Prostate gland (tissue), 2 donors: ENCODE results near the gene SIRT3. TPM values are rescaled to one million over a fixed set of nuclear protein-coding genes. Genes with fewer than 3 reads are reported as not detected.
A peak's percentile ranks its signal among the peaks of the same experiment; 100 is the strongest.

ENCODE experiments used
- DNase-seq: peaks from one replicate; pipeline ENCODE4 v3.0.0-alpha.2; 2019; ENCODE audit warnings: low spot score
- H3K27ac ChIP-seq, 2 donors: fragments of 200-600 bp; sonication (generic); 2 replicates each; pipeline ENCODE4 v1.5.1; 2017 to 2019
- H3K27me3 ChIP-seq: fragments of 200-600 bp; sonication (generic); replicated peaks from 2 replicates; pipeline ENCODE4 v1.5.1; 2019; ENCODE audit not compliant: insufficient read depth
- H3K36me3 ChIP-seq, 2 donors: fragments of 200-600 bp; sonication (generic); 1 replicate in 1 of 2; 2 replicates in 1 of 2; pipeline versions ENCODE4 v1.5.1 to v1.8.1; 2017 to 2019
- H3K4me1 ChIP-seq: fragments of 200-600 bp; sonication (generic); replicated peaks from 2 replicates; pipeline ENCODE4 v1.5.1; 2019
- H3K4me3 ChIP-seq, 2 donors: fragments of 200-600 bp; sonication (generic); 2 replicates each; pipeline ENCODE4 v1.5.1; 2017 to 2019
- H3K9me3 ChIP-seq: fragments of 200-600 bp; sonication (generic); 2 replicates; pipeline ENCODE4 v1.5.1; 2017
- POLR2A ChIP-seq: fragments of 450-650 bp; IDR thresholded peaks from one replicate; pipeline ENCODE4 v1.6.1; 2016; ENCODE audit warnings: antibody characterized with exemption, mild to moderate bottlenecking
- POLR2AphosphoS5 ChIP-seq: sonication (generic); formaldehyde crosslinking; IDR thresholded peaks from one replicate; pipeline ENCODE4 v1.6.1; 2017; ENCODE audit warnings: antibody characterized with exemption
- WGBS: methylation state at CpG from one replicate; pipeline ENCODE4 v1.1.5; 2018; 5-methylcytosine and 5-hydroxymethylcytosine counted together
- intact Hi-C: fragments of 100-400 bp; cut with DNase I; formaldehyde crosslinking; loops from one replicate; pipeline ENCODE4 v1.14.2; 2022
- total RNA-seq, 2 donors: library from RNA; depleted of rRNA; stranded (reverse); fragments of >200 nt; gene quantifications; one replicate each; pipeline ENCODE4 v1.1.0, GENCODE V29; 2016
- TF ChIP-seq, protein P1 (sequence below), 4 experiments: fragments of 200-600 bp in 2 of 4; fragments of 450-650 bp in 2 of 4; sonication (generic) in 2 of 4; IDR thresholded peaks; 1 replicate in 3 of 4; 2 replicates in 1 of 4; pipeline ENCODE4 v1.5.1; 2016 to 2019; ENCODE audit warnings: antibody characterized with exemption in 4 of 4, mild to moderate bottlenecking in 2 of 4, moderate library complexity in 2 of 4

Gene SIRT3
- total RNA-seq, 2 donors from 2014 or later = 21.5 to 32.5 TPM

DNA sequence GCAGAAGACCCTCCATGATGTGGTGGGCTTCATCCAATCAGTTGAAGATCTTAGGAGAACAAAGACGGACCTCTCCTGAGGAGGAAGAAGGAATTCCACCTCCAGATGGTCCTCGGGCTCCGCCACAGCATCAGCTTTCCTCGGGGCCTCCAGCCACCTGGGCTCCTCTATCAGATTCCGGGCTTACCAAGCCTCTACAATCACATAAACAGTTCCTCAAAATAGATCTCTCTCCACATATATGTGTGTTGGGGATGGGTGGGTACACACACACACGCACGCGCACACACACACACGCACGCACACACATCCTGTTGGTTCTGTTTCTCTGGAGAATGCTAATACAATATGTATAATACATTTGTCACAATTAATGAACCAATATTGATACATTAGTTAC, 23.3 kb upstream of the SIRT3 start:
- TF ChIP-seq, protein P1, sequence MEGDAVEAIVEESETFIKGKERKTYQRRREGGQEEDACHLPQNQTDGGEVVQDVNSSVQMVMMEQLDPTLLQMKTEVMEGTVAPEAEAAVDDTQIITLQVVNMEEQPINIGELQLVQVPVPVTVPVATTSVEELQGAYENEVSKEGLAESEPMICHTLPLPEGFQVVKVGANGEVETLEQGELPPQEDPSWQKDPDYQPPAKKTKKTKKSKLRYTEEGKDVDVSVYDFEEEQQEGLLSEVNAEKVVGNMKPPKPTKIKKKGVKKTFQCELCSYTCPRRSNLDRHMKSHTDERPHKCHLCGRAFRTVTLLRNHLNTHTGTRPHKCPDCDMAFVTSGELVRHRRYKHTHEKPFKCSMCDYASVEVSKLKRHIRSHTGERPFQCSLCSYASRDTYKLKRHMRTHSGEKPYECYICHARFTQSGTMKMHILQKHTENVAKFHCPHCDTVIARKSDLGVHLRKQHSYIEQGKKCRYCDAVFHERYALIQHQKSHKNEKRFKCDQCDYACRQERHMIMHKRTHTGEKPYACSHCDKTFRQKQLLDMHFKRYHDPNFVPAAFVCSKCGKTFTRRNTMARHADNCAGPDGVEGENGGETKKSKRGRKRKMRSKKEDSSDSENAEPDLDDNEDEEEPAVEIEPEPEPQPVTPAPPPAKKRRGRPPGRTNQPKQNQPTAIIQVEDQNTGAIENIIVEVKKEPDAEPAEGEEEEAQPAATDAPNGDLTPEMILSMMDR (IDR thresholded peaks at IDR 0.05) = no peak
- TF ChIP-seq POLR2A = no peak
- no peak for TF ChIP-seq POLR2AphosphoS5
- Histone ChIP-seq H3K27me3 (no peaks in the 10 kb centered on the region), H3K4me3 (no peak overlapping the region), H3K4me1 (no peaks in the 10 kb centered on the region), H3K27ac (no peak overlapping the region), H3K9me3 (no peaks in the 10 kb centered on the region), H3K36me3 (no peaks in the 10 kb centered on the region)
- WGBS = 82% methylated on average over 10 of the region's 10 CpGs
- no peak for DNase-seq
- intact Hi-C loops = no loop called here

DNA sequence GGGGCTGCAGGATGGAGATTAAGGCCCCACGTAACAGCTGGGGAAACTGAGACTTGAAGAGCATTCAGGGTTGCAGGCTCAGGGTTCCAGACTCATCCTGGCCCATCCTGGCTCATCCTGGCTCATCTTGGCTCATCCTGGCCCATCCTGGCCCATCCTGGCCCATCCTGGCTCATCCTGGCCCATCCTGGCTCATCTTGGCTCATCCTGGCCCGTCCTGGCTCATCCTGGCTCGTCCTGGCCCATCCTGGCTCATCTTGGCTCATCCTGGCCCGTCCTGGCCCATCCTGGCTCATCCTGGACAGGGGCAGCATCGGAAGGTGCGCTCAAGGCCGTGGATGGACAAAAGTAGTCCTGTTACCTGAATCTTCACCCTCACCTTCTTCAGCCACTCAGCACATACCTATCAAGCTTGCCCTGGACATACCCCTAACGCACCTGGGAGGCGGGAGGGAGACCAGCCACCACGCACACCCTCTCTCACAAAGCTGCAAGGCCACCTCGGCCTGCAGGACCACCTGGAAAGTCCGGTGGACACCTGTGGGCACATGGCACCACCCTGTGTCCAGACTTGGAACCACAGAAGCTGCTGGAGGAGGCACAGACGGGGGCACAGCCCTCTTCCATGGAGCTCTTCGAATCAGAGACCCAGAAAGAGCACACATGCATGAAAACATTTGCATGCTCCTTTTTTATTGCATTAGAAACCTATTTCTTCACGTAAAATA, 21.8 kb upstream of the SIRT3 start:
- TF ChIP-seq POLR2A (no peak), POLR2AphosphoS5 (no peak)
- TF ChIP-seq, protein P1 (IDR thresholded peaks at IDR 0.05) = peak in 2 of 4 experiments; percentile 12 to 29
- intact Hi-C loops = no loop called here
- no peaks in the 10 kb centered on the region for H3K4me1 ChIP-seq
- WGBS = 70% methylated on average over 15 of the region's 15 CpGs
- no peaks in the 10 kb centered on the region for H3K27me3 ChIP-seq
- no peak overlapping the region for H3K4me3 ChIP-seq
- H3K9me3 ChIP-seq = no peaks in the 10 kb centered on the region
- DNase-seq = no peak
- H3K36me3 ChIP-seq = no peaks in the 10 kb centered on the region
- H3K27ac ChIP-seq = no peak overlapping the region

DNA sequence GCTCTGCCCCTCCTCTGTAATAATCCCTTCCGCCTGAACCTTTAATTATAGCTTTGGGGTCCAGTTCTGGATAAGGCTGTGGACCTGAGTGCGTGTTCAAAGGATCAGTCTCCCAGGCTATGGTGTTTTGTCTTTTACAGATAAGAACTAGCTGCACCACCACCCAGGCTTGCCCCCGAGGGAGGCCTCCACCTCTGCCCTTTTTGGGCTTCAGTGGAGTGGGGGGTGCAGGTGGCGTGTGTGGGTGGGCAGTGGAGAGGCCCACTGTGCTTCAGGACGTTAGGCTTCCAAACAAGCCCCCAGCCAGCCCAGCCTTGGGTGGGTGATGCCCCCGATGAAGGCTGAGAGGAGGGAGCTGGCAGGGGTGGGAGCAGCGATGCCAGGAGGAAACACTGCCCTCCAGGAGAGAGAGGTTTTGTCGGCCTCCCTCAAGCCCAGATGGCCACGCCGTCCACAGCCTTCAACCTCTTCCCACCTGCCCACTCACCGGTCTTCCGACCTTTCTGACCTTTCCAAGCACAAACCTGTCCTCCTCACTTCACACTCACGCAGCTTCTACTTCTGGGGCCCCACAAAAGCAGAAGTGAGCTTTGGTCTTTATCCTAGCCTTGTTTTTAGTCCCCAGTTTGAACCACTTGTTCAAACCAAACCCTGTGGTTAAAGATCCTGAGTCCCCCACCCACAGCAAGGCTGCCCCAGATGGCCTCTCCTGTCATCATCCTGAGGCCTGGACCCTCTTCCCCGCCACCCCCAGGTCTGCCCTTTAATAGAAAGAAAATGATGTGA, 21.0 kb upstream of the SIRT3 start:
- H3K27ac ChIP-seq = no peak overlapping the region
- intact Hi-C loops = no loop called here
- H3K36me3 ChIP-seq = no peaks in the 10 kb centered on the region
- TF ChIP-seq, protein P1 (IDR thresholded peaks at IDR 0.05) = no peak
- no peaks in the 10 kb centered on the region for H3K27me3 ChIP-seq
- no peaks in the 10 kb centered on the region for H3K9me3 ChIP-seq
- H3K4me3 ChIP-seq = no peak overlapping the region
- no peak for DNase-seq
- no peaks in the 10 kb centered on the region for H3K4me1 ChIP-seq
- WGBS = 85% methylated on average over 14 of the region's 14 CpGs

DNA sequence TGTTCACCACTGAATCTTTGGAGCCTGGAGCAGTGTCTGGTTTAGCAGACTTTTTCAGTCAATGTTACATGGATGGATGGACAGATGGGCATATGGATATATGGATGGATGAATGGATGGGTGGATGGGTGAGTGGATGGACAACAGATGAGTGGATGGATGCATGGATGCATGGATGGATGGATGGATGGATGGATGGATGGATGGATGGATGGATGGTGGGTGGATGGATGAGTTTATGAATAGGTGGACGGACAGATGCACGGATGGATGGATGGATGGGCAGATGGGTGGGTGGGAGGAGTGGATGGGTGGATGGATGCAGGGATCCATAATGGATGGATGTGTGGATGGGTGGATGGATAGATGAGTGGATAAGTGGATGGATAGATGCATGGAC, 19.7 kb upstream of the SIRT3 start:
- Histone ChIP-seq H3K4me1 (no peaks in the 10 kb centered on the region), H3K4me3 (no peak overlapping the region), H3K27ac (no peak overlapping the region), H3K27me3 (no peaks in the 10 kb centered on the region), H3K9me3 (no peaks in the 10 kb centered on the region), H3K36me3 (no peaks in the 10 kb centered on the region)
- WGBS = 93% methylated on average over 2 of the region's 2 CpGs
- intact Hi-C loops = no loop called here
- DNase-seq = no peak
- TF ChIP-seq, protein P1 (IDR thresholded peaks at IDR 0.05) = no peak
- no peak for TF ChIP-seq POLR2AphosphoS5
- no peak for TF ChIP-seq POLR2A

DNA sequence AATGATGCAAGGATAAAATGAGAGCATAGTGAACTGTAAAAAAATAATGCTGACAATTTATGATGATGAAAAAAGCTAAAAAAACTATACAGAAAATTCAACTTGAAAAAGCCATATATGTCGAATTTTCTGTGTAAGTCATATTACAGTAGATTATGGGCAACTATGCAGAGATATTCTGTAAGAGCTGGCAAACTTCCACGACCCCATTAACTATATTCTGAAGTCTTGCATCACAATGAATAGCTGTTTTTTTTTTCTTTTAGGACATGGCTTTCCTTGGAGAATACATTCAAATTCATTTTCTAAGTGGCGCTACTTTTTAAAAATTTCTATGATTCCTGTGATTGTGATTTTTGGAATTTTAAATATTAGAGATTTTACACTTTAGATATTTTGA, 19.0 kb upstream of the SIRT3 start:
- H3K36me3 ChIP-seq = no peaks in the 10 kb centered on the region
- intact Hi-C loops = no loop called here
- H3K27ac ChIP-seq = no peak overlapping the region
- H3K4me1 ChIP-seq = no peaks in the 10 kb centered on the region
- 61% methylated on average over 3 of the region's 3 CpGs for WGBS
- no peak overlapping the region for H3K4me3 ChIP-seq
- no peaks in the 10 kb centered on the region for H3K27me3 ChIP-seq
- TF ChIP-seq, protein P1 (IDR thresholded peaks at IDR 0.05) = no peak
- no peak for TF ChIP-seq POLR2AphosphoS5
- no peak for TF ChIP-seq POLR2A
- no peak for DNase-seq
- no peaks in the 10 kb centered on the region for H3K9me3 ChIP-seq
